Adrenal gland (tissue), 12 donors: Measurements from ENCODE around the gene CXCL13. TPM values are rescaled to one million over a fixed set of nuclear protein-coding genes. Genes with fewer than 3 reads are reported as not detected.

ENCODE experiments used
- DNase-seq, 7 donors: peaks; one replicate each; pipeline ENCODE4 v3.0.0-alpha.2; 2019 to 2020
- H3K27ac ChIP-seq, 5 donors: fragments of 200-600 bp; sonication (generic) in 4 of 5; 1 replicate in 3 of 5; 2 replicates in 2 of 5; pipeline versions ENCODE4 v1.5.1 to v1.8.0; 2016 to 2020; ENCODE audit warnings: mild to moderate bottlenecking in 1 of 5
- H3K27me3 ChIP-seq: fragments of 200-600 bp; 2 replicates; pipeline ENCODE4 v1.8.0; 2021
- H3K36me3 ChIP-seq, 2 donors: fragments of 200-600 bp; replicated peaks in 1 of 2; 1 replicate in 1 of 2; 2 replicates in 1 of 2; pipeline versions ENCODE4 v1.5.1 to v1.8.0; 2018 to 2022
- H3K4me1 ChIP-seq, 2 donors: fragments of 200-600 bp; replicated peaks in 1 of 2; 1 replicate in 1 of 2; 2 replicates in 1 of 2; pipeline versions ENCODE4 v1.5.1 to v1.8.0; 2018 to 2021
- H3K4me3 ChIP-seq, 4 donors: fragments of 200-600 bp; sonication (generic) in 3 of 4; one replicate each; pipeline ENCODE4 v1.5.1; 2016 to 2018
- H3K9me3 ChIP-seq, 3 donors: fragments of 200-600 bp; sonication (generic) in 1 of 3; replicated peaks in 1 of 3; 1 replicate in 2 of 3; 2 replicates in 1 of 3; pipeline versions ENCODE4 v1.5.1 to v1.8.0; 2016 to 2021
- CTCF ChIP-seq, 6 experiments: fragments of 450-650 bp in 4 of 6; fragments of 200-600 bp in 2 of 6; sonication (generic) in 1 of 6; IDR thresholded peaks; 1 replicate in 5 of 6; 2 replicates in 1 of 6; pipeline versions ENCODE4 v1.5.1 to v1.8.0; 2016 to 2021; ENCODE audit warnings: antibody characterized with exemption in 6 of 6, mild to moderate bottlenecking in 2 of 6, moderate library complexity in 1 of 6
- POLR2A ChIP-seq, 2 donors: fragments of 450-650 bp; IDR thresholded peaks; one replicate each; pipeline ENCODE4 v1.6.1; 2017; ENCODE audit warnings: antibody characterized with exemption in 2 of 2, mild to moderate bottlenecking in 2 of 2, moderate library complexity in 1 of 2
- WGBS, 4 donors: extraction: QIAGEN DNeasy Blood & Tissue Kit in 2 of 4; methylation state at CpG; one replicate each; pipeline versions ENCODE4 v1.1.5 to v1.1.7; 2013 to 2017; 5-methylcytosine and 5-hydroxymethylcytosine counted together
- intact Hi-C, 2 donors: fragments of 100-400 bp; cut with DNase I; formaldehyde crosslinking; loops; one replicate each; pipeline versions ENCODE4 v1.14.1 to v1.15.0; 2022 to 2023
- polyA plus RNA-seq, 3 donors: library from polyadenylated mRNA; stranded (reverse); fragments of 200-250 nt in 2 of 3; fragments of 350-450 nt in 1 of 3; fragmentation: Illumina TruSeq in 1 of 3; extraction: RNeasy Lipid Tissue Mini Kit (QIAGEN cat#74804) in 1 of 3; gene quantifications; one replicate each; pipeline ENCODE4 v1.2.3, GENCODE V29; 2013 to 2014
- total RNA-seq, 9 donors: library from RNA; depleted of rRNA in 4 of 9; stranded (reverse); fragments of >200 nt in 4 of 9; fragments of 120-200 nt in 1 of 9; fragmentation: NEBNext Ultra II Directional in 1 of 9; extraction: Animal tissue kit (Norgen Biotek cat#: 25700) in 1 of 9; gene quantifications; one replicate each; pipeline versions ENCODE4 v1.1.0 to v1.2.4, GENCODE V29; 2013 to 2023
- donor health status: healthy with polysubstance abuse.
- donor health status: Bipolar disorder and iron deficiency.
- donor health status: DM: yes; HTN: yes; CAD: no.
- donor health status: DM: no; HTN: no; CAD: no.
- donor health status: DM: no; HTN: no; CAD: no.
- donor health status: DM: yes; HTN: yes; CAD: no.

Gene CXCL13
- total and polyA plus RNA-seq, 12 donors = 0.39 to 0.88 (median 0.58) TPM; not detected in 8

- TF ChIP-seq CTCF (IDR thresholded peaks at IDR 0.05) (no peak), POLR2A (IDR thresholded peaks at IDR 0.05) (no peak)
- 58 to 80% (median 73%) methylated on average over 4 to 6 of the region's 6 CpGs for WGBS, 4 donors
- intact Hi-C loops = no loop called here
- Histone ChIP-seq H3K36me3 (no peaks in the 10 kb centered on the region), H3K27me3 (no peaks in the 10 kb centered on the region), H3K27ac (no peak overlapping the region), H3K4me1 (no peaks in the 10 kb centered on the region), H3K4me3 (no peak overlapping the region), H3K9me3 (no peaks in the 10 kb centered on the region)
- DNase-seq = no peak
Observed at GRCh38 chr4:77586951-77587383, 18.7 kb upstream of the CXCL13 start.

GRCh38 chr4:77590482-77590881 lies 15.1 kb upstream of the CXCL13 start:
- no peaks in the 10 kb centered on the region for H3K27me3 ChIP-seq
- H3K9me3 ChIP-seq = no peaks in the 10 kb centered on the region
- WGBS, 4 donors = 72 to 83% (median 78%) methylated on average over 3 of the region's 3 CpGs
- TF ChIP-seq CTCF (IDR thresholded peaks at IDR 0.05) = no peak
- no peak for TF ChIP-seq POLR2A (IDR thresholded peaks at IDR 0.05)
- intact Hi-C loops = loop anchor here in 1 of 2 donors (10.0 kb wide), 1 partner anchor 346 kb away; no protein-coding TSS in a partner anchor
- no peaks in the 10 kb centered on the region for H3K36me3 ChIP-seq
- no peaks in the 10 kb centered on the region for H3K4me1 ChIP-seq
- H3K27ac ChIP-seq = no peak overlapping the region
- no peak overlapping the region for H3K4me3 ChIP-seq
- no peak for DNase-seq

GRCh38 chr4:77591532-77591931 lies 14.1 kb upstream of the CXCL13 start:
- intact Hi-C loops = loop anchor here in 1 of 2 donors (10.0 kb wide), 1 partner anchor 347 kb away; no protein-coding TSS in a partner anchor
- no peaks in the 10 kb centered on the region for H3K27me3 ChIP-seq
- no peak overlapping the region for H3K27ac ChIP-seq
- WGBS, 4 donors = 91 to 100% (median 97%) methylated on average over 1 of the region's 1 CpG
- H3K9me3 ChIP-seq = no peaks in the 10 kb centered on the region
- H3K36me3 ChIP-seq = no peaks in the 10 kb centered on the region
- DNase-seq = no peak
- H3K4me1 ChIP-seq = no peaks in the 10 kb centered on the region
- no peak for TF ChIP-seq POLR2A (IDR thresholded peaks at IDR 0.05)
- TF ChIP-seq CTCF (IDR thresholded peaks at IDR 0.05) = no peak
- no peak overlapping the region for H3K4me3 ChIP-seq

DNA sequence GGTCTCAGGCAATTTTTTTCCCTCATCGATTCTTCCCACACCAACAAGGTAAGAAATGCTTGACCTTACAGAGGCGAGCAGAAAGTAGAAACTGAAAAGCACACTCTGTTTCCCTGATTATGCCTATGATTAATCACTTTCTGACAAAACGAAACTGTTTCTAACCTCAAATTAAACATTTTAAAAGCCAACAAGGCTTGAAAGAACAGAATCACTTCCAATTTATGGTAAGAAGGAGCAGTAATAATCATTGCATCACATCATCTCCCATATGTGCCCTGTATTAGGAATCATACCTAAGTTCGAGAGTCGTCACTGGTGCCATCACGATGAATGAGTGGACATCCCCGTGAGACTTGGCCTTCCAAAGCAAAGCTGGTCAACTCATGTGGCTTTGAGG lies 12.5 kb upstream of the CXCL13 start:
- no peaks in the 10 kb centered on the region for H3K27me3 ChIP-seq
- intact Hi-C loops = loop anchor here in 1 of 2 donors (10.0 kb wide), 1 partner anchor 348 kb away; no protein-coding TSS in a partner anchor
- no peak overlapping the region for H3K4me3 ChIP-seq
- no peak for TF ChIP-seq POLR2A (IDR thresholded peaks at IDR 0.05)
- no peak for TF ChIP-seq CTCF (IDR thresholded peaks at IDR 0.05)
- no peak overlapping the region for H3K27ac ChIP-seq
- no peaks in the 10 kb centered on the region for H3K9me3 ChIP-seq
- no peaks in the 10 kb centered on the region for H3K4me1 ChIP-seq
- H3K36me3 ChIP-seq = no peaks in the 10 kb centered on the region
- 60 to 73% (median 68%) methylated on average over 7 of the region's 7 CpGs for WGBS, 4 donors
- no peak for DNase-seq
